ENCODE data around the gene GSG1. TPM values are rescaled to one million over a fixed set of nuclear protein-coding genes. Genes with fewer than 3 reads are reported as not detected.

Gene GSG1
- total and polyA plus RNA-seq, 2 of the 8 experiments (the other 6 are each of a cell fraction or from before 2014, with no cell fraction given) = 0.89 to 1.4 TPM

DNA sequence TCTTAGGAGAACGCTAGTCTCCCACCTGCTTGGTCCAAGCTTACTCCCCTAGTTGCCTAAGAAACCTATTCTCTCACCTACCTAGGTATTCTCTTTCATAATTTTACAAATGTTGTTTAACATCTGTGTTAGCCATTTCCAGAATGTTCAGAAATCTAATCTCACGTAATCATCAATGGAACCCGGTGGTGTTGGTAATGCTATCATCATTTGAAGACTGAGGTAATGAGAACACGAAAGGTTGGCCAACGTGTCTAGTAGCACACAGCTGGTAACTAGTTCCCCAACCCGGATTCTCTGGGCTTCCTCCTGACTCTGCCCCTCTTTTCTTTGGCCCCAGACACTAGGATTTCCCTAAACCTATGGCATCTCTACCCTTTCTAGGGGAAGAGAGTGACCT lies 49.3 kb upstream of the GSG1 start:
- H3K56ac ChIP-seq (replicated peaks; ENCODE audit: insufficient read length, low read depth, low read length) = no peak overlapping the region
- TF ChIP-seq ASH2L (IDR thresholded peaks at IDR 0.05; ENCODE audit: low read length) (no peak), TEAD4 (IDR thresholded peaks at IDR 0.05; ENCODE audit: low read depth, low read length) (no peak), RAD21 (IDR thresholded peaks at IDR 0.05 in 1 of 2, conservative IDR thresholded peaks at IDR 0.05 in 1 of 2; ENCODE audit: low read depth in 2 of 2, low read length in 2 of 2) (no peak), SP1 (IDR thresholded peaks at IDR 0.05; ENCODE audit: low read depth, low read length) (no peak), JUND (IDR thresholded peaks at IDR 0.05; ENCODE audit: low read length) (no peak), GABPA (IDR thresholded peaks at IDR 0.05; ENCODE audit: borderline replicate concordance, insufficient read depth, low read length) (no peak), SIRT6 (IDR thresholded peaks at IDR 0.05; ENCODE audit: low read length) (no peak), SIX5 (IDR thresholded peaks at IDR 0.05; ENCODE audit: low read depth, low read length) (no peak), SP4 (IDR thresholded peaks at IDR 0.05; ENCODE audit: low read length) (no peak), EZH2 (IDR thresholded peaks at IDR 0.05; ENCODE audit: low read depth, low read length, severe bottlenecking) (no peak)
- TF ChIP-seq, protein P1, sequence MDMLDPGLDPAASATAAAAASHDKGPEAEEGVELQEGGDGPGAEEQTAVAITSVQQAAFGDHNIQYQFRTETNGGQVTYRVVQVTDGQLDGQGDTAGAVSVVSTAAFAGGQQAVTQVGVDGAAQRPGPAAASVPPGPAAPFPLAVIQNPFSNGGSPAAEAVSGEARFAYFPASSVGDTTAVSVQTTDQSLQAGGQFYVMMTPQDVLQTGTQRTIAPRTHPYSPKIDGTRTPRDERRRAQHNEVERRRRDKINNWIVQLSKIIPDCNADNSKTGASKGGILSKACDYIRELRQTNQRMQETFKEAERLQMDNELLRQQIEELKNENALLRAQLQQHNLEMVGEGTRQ (IDR thresholded peaks at IDR 0.05; ENCODE audit: low read length) = no peak
- TF ChIP-seq, protein P2, sequence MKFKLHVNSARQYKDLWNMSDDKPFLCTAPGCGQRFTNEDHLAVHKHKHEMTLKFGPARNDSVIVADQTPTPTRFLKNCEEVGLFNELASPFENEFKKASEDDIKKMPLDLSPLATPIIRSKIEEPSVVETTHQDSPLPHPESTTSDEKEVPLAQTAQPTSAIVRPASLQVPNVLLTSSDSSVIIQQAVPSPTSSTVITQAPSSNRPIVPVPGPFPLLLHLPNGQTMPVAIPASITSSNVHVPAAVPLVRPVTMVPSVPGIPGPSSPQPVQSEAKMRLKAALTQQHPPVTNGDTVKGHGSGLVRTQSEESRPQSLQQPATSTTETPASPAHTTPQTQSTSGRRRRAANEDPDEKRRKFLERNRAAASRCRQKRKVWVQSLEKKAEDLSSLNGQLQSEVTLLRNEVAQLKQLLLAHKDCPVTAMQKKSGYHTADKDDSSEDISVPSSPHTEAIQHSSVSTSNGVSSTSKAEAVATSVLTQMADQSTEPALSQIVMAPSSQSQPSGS (IDR thresholded peaks at IDR 0.05; ENCODE audit: low read length) = no peak

More for the DNA sequence above, 49.3 kb upstream of the GSG1 start:
- H3K4me2 ChIP-seq (ENCODE audit: insufficient read depth in 1 of 2, low read depth in 2 of 2, low read length in 2 of 2) = no peak overlapping the region
- POLR2A ChIA-PET (ENCODE audit: partially characterized antibody) = interaction anchor here (0.7 kb wide), 1 partner anchor 17 kb away, joined by 4 read pairs; no protein-coding TSS in a partner anchor
- no peak overlapping the region for H2AK5ac ChIP-seq (ENCODE audit: low read depth, low read length)
- no peaks in the 10 kb centered on the region for H3K36me3 ChIP-seq (ENCODE audit: control insufficient read depth in 2 of 4, insufficient read depth in 4 of 4, low read length in 3 of 4)
- no peak overlapping the region for H2BK120ac ChIP-seq (replicated peaks; ENCODE audit: low read depth, low read length)
- H2BK12ac ChIP-seq (ENCODE audit: low read depth, low read length) = no peak overlapping the region
- H3K23me2 ChIP-seq (ENCODE audit: low read depth, low read length) = no peaks in the 10 kb centered on the region
- no peak overlapping the region for H3K4ac ChIP-seq (replicated peaks; ENCODE audit: insufficient read length, low read depth, low read length)
- H3K27ac ChIP-seq (ENCODE audit: low read depth, low read length) = no peak overlapping the region
- 85% methylated on average over 6 of the region's 6 CpGs; no CpG with 5 or more reads in 1 of the 2 experiments for WGBS, 2 experiments (ENCODE audit: extremely low coverage in 1 of 2, insufficient coverage in 1 of 2, insufficient read length in 1 of 2, insufficient replicate concordance in 2 of 2, low coverage in 1 of 2, low lambda C conversion rate in 2 of 2, missing lambda C conversion rate in 1 of 2)
- no peaks in the 10 kb centered on the region for H4K20me1 ChIP-seq (replicated peaks in 1 of 2; ENCODE audit: control insufficient read depth in 1 of 2, insufficient read depth in 2 of 2, low read length in 2 of 2)
- no peaks in the 10 kb centered on the region for H3K79me1 ChIP-seq (ENCODE audit: low read depth, low read length)
- no peak overlapping the region for H2BK20ac ChIP-seq (ENCODE audit: low read length)
- no peak overlapping the region for H3K14ac ChIP-seq (ENCODE audit: insufficient read length)
- H2BK15ac ChIP-seq (ENCODE audit: low read length) = no peak overlapping the region
- H3K4me1 ChIP-seq (replicated peaks in 1 of 4; ENCODE audit: control insufficient read depth in 3 of 4, insufficient read depth in 4 of 4, low read length in 3 of 4) = peaks cover 0 to 10% (median 0%) of the 10 kb centered on the region in 4 experiments; a peak in 2 of 7 replicates
- CTCF ChIA-PET (ENCODE audit: partially characterized antibody) = interaction anchor here (0.7 to 1.5 kb wide), 7 partner anchors 8 to 59 kb away, joined by 3 to 5 read pairs (median 3); no protein-coding TSS in a partner anchor
- H3K18ac ChIP-seq (ENCODE audit: extremely low read depth, low read length) = no peak overlapping the region
- FAIRE-seq = no peak
- no peak overlapping the region for H3K4me3 ChIP-seq (ENCODE audit: extremely low read depth in 1 of 4, insufficient read depth in 2 of 4, low read depth in 3 of 4, low read length in 4 of 4)
- 0 out of 2 replicates have a peak overlapping the region, but pooled peaks have one; percentile 81 for H2AFZ ChIP-seq (ENCODE audit: low read length)
- H2BK5ac ChIP-seq (ENCODE audit: low read depth, low read length) = no peak overlapping the region
- H4K5ac ChIP-seq (ENCODE audit: insufficient read length, low read depth, low read length) = no peak overlapping the region
- no peak overlapping the region for H3K23ac ChIP-seq (ENCODE audit: insufficient read length)
- H3K27me3 ChIP-seq (replicated peaks in 1 of 4; ENCODE audit: control insufficient read depth in 3 of 4, extremely low read depth in 1 of 4, insufficient read depth in 3 of 4, low read length in 3 of 4) = no peaks in the 10 kb centered on the region
- no peak overlapping the region for H4K91ac ChIP-seq (replicated peaks; ENCODE audit: insufficient read length, low read length)
- no peaks in the 10 kb centered on the region for H3K79me2 ChIP-seq (ENCODE audit: control insufficient read depth in 1 of 2, insufficient read depth in 2 of 2, low read length in 2 of 2)
- H4K8ac ChIP-seq (ENCODE audit: extremely low read depth, insufficient read depth, low read length) = no peak overlapping the region
- H3K9me3 ChIP-seq (ENCODE audit: insufficient read depth in 2 of 2, low read depth in 1 of 2, low read length in 1 of 2) = no peaks in the 10 kb centered on the region
- no peak for DNase-seq (ENCODE audit: low read depth in 1 of 2, low spot score in 2 of 2)
- no peak overlapping the region for H3K9ac ChIP-seq (replicated peaks in 1 of 4; ENCODE audit: extremely low read depth in 1 of 4, low read depth in 3 of 4, low read length in 3 of 4)

Measured in H1 (cell line).